ENCODE measurements around the gene PCED1B. TPM values are rescaled to one million over a fixed set of nuclear protein-coding genes. Genes with fewer than 3 reads are reported as not detected.

The PCED1B gene
- total and polyA plus RNA-seq, 2 donors (not counting 1 experiment from before 2014, with no cell fraction given) = 26.2 to 45.8 TPM

DNA sequence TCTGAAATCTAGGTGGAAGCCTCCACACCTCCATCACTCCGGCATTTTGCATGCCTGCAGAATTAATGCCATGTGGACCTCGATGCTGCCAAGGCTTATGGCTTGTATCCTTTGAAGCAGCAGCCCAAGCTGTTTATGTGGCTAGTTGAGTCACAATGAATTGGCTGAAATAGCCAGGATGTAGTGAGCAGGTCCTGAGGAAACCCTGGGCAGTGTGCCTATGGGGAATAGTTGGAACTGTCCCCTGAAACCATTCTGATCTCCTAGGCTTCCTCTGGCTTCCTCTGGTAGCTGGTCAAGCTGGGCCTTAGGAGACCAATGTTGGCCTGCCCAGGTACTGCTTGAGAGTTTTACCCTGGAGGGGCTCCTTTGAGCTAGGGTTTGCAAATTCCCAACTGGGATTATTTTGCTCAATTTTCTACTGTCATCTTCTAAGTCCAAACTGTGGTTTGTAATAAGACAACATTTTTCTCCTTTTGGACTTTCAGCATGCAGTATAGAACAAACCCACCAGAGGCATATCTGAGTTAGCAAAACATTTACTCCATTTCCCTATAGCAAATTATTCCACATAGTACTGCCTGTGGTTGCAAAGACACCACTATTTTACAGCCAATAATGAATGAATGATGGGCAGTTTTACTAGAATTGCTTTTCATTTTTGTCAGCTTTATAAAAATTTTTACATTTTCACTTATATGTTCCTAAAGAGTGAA lies 85.5 kb downstream of the PCED1B start:
- DNase-seq (no peak), ATAC-seq (ENCODE audit: low read depth) (no peak)
- 100% methylated on average over 2 of the region's 2 CpGs for WGBS (ENCODE audit: insufficient coverage)
- no peak overlapping the region for H3K4me3 ChIP-seq (ENCODE audit: control extremely low read depth in 1 of 5, extremely low read depth in 1 of 5, insufficient read depth in 1 of 5, low read depth in 2 of 5, low read length in 4 of 5)
- no peaks in the 10 kb centered on the region for H3K9me3 ChIP-seq (ENCODE audit: control extremely low read depth in 1 of 3, control insufficient read depth in 2 of 3, insufficient read depth in 1 of 3, low read length in 2 of 3)
- no peaks in the 10 kb centered on the region for H4K20me1 ChIP-seq (ENCODE audit: control insufficient read depth, insufficient read depth, low read length, poor library complexity, severe bottlenecking)
- CTCF ChIA-PET = interaction anchor here (0.8 to 1.6 kb wide), 4 partner anchors 23 to 243 kb away, joined by 3 to 5 read pairs (median 4); no protein-coding TSS in a partner anchor
- H3K27me3 ChIP-seq (replicated peaks in 1 of 4; ENCODE audit: control extremely low read depth in 1 of 4, control insufficient read depth in 3 of 4, insufficient read depth in 4 of 4, low read length in 3 of 4) = no peaks in the 10 kb centered on the region
- no peak overlapping the region for H3K27ac ChIP-seq (ENCODE audit: low read length in 2 of 2)
- POLR2A ChIA-PET = interaction anchor here (0.7 kb wide), 1 partner anchor 71 kb away, joined by 3 read pairs; no protein-coding TSS in a partner anchor
- no peak overlapping the region for H2AFZ ChIP-seq (ENCODE audit: insufficient read depth, low read depth, low read length, poor library complexity, severe bottlenecking)
- no peak overlapping the region for H3K4me2 ChIP-seq (replicated peaks; ENCODE audit: low read depth, low read length, poor library complexity, severe bottlenecking)
- TF ChIP-seq, protein P1, sequence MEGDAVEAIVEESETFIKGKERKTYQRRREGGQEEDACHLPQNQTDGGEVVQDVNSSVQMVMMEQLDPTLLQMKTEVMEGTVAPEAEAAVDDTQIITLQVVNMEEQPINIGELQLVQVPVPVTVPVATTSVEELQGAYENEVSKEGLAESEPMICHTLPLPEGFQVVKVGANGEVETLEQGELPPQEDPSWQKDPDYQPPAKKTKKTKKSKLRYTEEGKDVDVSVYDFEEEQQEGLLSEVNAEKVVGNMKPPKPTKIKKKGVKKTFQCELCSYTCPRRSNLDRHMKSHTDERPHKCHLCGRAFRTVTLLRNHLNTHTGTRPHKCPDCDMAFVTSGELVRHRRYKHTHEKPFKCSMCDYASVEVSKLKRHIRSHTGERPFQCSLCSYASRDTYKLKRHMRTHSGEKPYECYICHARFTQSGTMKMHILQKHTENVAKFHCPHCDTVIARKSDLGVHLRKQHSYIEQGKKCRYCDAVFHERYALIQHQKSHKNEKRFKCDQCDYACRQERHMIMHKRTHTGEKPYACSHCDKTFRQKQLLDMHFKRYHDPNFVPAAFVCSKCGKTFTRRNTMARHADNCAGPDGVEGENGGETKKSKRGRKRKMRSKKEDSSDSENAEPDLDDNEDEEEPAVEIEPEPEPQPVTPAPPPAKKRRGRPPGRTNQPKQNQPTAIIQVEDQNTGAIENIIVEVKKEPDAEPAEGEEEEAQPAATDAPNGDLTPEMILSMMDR (IDR thresholded peaks at IDR 0.05) = no peak
- no peak for TF ChIP-seq EZH2 (IDR thresholded peaks at IDR 0.05; ENCODE audit: borderline replicate concordance, insufficient read depth, low read depth, low read length, poor library complexity, severe bottlenecking)
- Mint-ChIP-seq H3K27me3 (no peaks in the 10 kb centered on the region), H3K4me3 (no peak overlapping the region), H3K4me1 (peaks cover 7% of the 10 kb centered on the region), H3K27ac (no peak overlapping the region), H3K9me3 (ENCODE audit: insufficient read depth) (no peaks in the 10 kb centered on the region)
- H3K4me1 ChIP-seq (ENCODE audit: control insufficient read depth in 2 of 2, insufficient read depth in 2 of 2, low read length in 2 of 2) = peaks cover 4 to 6% of the 10 kb centered on the region in 2 donors
- intact Hi-C loops (cut with micrococcal nuclease) = loop anchor here (1.0 kb wide), 1 partner anchor 232 kb away; no protein-coding TSS in a partner anchor
- no peaks in the 10 kb centered on the region for H3K79me2 ChIP-seq (ENCODE audit: control insufficient read depth, insufficient read depth, low read length)
- no peak overlapping the region for H3K9ac ChIP-seq (ENCODE audit: low read length)
- peaks cover 0 to 5% of the 10 kb centered on the region in 2 experiments for H3K36me3 ChIP-seq (replicated peaks in 1 of 2; ENCODE audit: control extremely low read depth in 1 of 2, control insufficient read depth in 1 of 2, extremely low read depth in 1 of 2, insufficient read depth in 2 of 2, low read length in 1 of 2)

DNA sequence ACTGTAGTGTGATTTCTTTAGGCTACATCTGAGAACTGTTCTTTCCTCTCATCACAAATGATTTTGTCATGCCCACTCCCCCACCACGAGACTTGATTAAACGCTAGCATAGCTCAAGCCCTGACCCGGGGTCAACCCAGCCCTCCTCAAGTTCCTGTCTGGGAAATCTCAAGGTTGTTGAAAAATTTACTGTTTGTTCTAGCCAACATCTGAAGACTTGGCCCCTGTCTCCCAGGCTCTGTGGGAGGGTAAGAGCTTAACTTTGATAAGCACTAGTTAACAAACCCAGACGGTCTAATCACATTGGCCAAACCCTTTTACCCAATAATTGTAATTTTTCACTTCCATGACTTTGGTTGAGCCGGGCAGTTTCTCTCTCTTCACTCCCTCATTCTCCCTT lies 86.5 kb downstream of the PCED1B start:
- no peak overlapping the region for H3K27ac Mint-ChIP-seq
- WGBS (ENCODE audit: insufficient coverage) = no CpG with 5 or more reads among the region's 5 CpGs
- POLR2A ChIA-PET = no interaction called here

More for the DNA sequence above, 86.5 kb downstream of the PCED1B start:
- Histone ChIP-seq H2AFZ (ENCODE audit: insufficient read depth, low read depth, low read length, poor library complexity, severe bottlenecking) (no peak overlapping the region), H3K36me3 (replicated peaks in 1 of 2; ENCODE audit: control extremely low read depth in 1 of 2, control insufficient read depth in 1 of 2, extremely low read depth in 1 of 2, insufficient read depth in 2 of 2, low read length in 1 of 2) (peaks cover 0 to 5% of the 10 kb centered on the region in 2 experiments), H3K27me3 (replicated peaks in 1 of 4; ENCODE audit: control extremely low read depth in 1 of 4, control insufficient read depth in 3 of 4, insufficient read depth in 4 of 4, low read length in 3 of 4) (no peaks in the 10 kb centered on the region), H4K20me1 (ENCODE audit: control insufficient read depth, insufficient read depth, low read length, poor library complexity, severe bottlenecking) (no peaks in the 10 kb centered on the region), H3K4me1 (ENCODE audit: control insufficient read depth in 2 of 2, insufficient read depth in 2 of 2, low read length in 2 of 2) (peaks cover 0 to under 1% of the 10 kb centered on the region in 2 donors), H3K4me3 (ENCODE audit: control extremely low read depth in 1 of 5, extremely low read depth in 1 of 5, insufficient read depth in 1 of 5, low read depth in 2 of 5, low read length in 4 of 5) (no peak overlapping the region), H3K79me2 (ENCODE audit: control insufficient read depth, insufficient read depth, low read length) (no peaks in the 10 kb centered on the region), H3K4me2 (replicated peaks; ENCODE audit: low read depth, low read length, poor library complexity, severe bottlenecking) (no peak overlapping the region), H3K9me3 (ENCODE audit: control extremely low read depth in 1 of 3, control insufficient read depth in 2 of 3, insufficient read depth in 1 of 3, low read length in 2 of 3) (peaks cover 0 to 3% (median 0%) of the 10 kb centered on the region in 3 donors), H3K9ac (ENCODE audit: low read length) (no peak overlapping the region), H3K27ac (ENCODE audit: low read length in 2 of 2) (no peak overlapping the region)
- Mint-ChIP-seq H3K4me3 (no peak overlapping the region), H3K27me3 (no peaks in the 10 kb centered on the region), H3K4me1 (peaks cover 3% of the 10 kb centered on the region), H3K9me3 (ENCODE audit: insufficient read depth) (peaks cover 4% of the 10 kb centered on the region)
- intact Hi-C loops (cut with micrococcal nuclease) = loop anchor here (1.0 kb wide), 1 partner anchor 231 kb away; no protein-coding TSS in a partner anchor
- no peak for DNase-seq
- ATAC-seq (ENCODE audit: low read depth) = no peak
- no peak for TF ChIP-seq EZH2 (IDR thresholded peaks at IDR 0.05; ENCODE audit: borderline replicate concordance, insufficient read depth, low read depth, low read length, poor library complexity, severe bottlenecking)
- TF ChIP-seq, protein P1 (IDR thresholded peaks at IDR 0.05) = no peak
- CTCF ChIA-PET = interaction anchor here (1.2 to 1.6 kb wide), 5 partner anchors 22 to 242 kb away, joined by 3 to 5 read pairs (median 4); no protein-coding TSS in a partner anchor
